ENCODE results near the gene IL19.

DNA sequence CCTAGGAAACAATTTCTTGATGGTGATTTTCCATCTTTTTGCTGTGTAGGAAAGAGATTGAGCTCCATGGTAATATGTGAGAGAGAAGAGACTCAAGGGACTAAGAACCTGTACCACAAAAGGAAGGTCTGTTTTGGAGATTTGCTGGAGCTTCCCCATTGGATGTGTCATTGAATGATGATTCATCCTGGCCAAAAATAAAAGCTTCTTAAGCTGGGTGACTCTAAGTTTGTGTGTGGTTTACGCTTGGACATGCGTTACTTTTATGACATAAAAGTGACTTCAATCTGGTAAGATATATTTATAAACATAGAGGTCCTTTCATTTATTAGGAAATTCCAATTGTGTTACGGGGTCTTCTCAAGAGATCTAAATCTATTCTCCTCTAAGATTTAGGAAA is 17.4 kb upstream of the IL19 start:
- TF ChIP-seq, protein P1, sequence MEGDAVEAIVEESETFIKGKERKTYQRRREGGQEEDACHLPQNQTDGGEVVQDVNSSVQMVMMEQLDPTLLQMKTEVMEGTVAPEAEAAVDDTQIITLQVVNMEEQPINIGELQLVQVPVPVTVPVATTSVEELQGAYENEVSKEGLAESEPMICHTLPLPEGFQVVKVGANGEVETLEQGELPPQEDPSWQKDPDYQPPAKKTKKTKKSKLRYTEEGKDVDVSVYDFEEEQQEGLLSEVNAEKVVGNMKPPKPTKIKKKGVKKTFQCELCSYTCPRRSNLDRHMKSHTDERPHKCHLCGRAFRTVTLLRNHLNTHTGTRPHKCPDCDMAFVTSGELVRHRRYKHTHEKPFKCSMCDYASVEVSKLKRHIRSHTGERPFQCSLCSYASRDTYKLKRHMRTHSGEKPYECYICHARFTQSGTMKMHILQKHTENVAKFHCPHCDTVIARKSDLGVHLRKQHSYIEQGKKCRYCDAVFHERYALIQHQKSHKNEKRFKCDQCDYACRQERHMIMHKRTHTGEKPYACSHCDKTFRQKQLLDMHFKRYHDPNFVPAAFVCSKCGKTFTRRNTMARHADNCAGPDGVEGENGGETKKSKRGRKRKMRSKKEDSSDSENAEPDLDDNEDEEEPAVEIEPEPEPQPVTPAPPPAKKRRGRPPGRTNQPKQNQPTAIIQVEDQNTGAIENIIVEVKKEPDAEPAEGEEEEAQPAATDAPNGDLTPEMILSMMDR (conservative IDR thresholded peaks at IDR 0.05; ENCODE audit: low read length) = no peak
- no peak for TF ChIP-seq EZH2phosphoT487 (IDR thresholded peaks at IDR 0.05; ENCODE audit: borderline replicate concordance)

All from Loucy (cell line).